ENCODE measurements around the gene LTBP2.

GRCh38 chr14:74486164-74486563 is 125.9 kb downstream of the LTBP2 start:
- TF ChIP-seq CTCF (IDR thresholded peaks at IDR 0.05) = no peak
- no peak for TF ChIP-seq POLR2A (IDR thresholded peaks at IDR 0.05)

Data from testis (tissue), 2 donors.